ENCODE data around the gene EHHADH.

Gene EHHADH

GRCh38 chr3:185207481-185207880 is 46.4 kb downstream of the EHHADH start:
- TF ChIP-seq PAX5 (IDR thresholded peaks at IDR 0.05; ENCODE audit: insufficient read depth, low read length, severe bottlenecking) (no peak), SPI1 (IDR thresholded peaks at IDR 0.05; ENCODE audit: low read depth, low read length) (no peak), TAF1 (IDR thresholded peaks at IDR 0.05; ENCODE audit: low read depth, low read length) (no peak), POU2F2 (IDR thresholded peaks at IDR 0.05; ENCODE audit: low read depth, low read length) (no peak), POLR2A (IDR thresholded peaks at IDR 0.05; ENCODE audit: low read depth, low read length) (no peak)
- FAIRE-seq, result peak; percentile 23

GRCh38 chr3:185205865-185206264 is 48.0 kb downstream of the EHHADH start:
- no peak for TF ChIP-seq POLR2A (IDR thresholded peaks at IDR 0.05; ENCODE audit: low read depth, low read length)
- no peak for TF ChIP-seq POU2F2 (IDR thresholded peaks at IDR 0.05; ENCODE audit: low read depth, low read length)
- no peak for TF ChIP-seq PAX5 (IDR thresholded peaks at IDR 0.05; ENCODE audit: insufficient read depth, low read length, severe bottlenecking)
- TF ChIP-seq TAF1 (IDR thresholded peaks at IDR 0.05; ENCODE audit: low read depth, low read length), result no peak
- TF ChIP-seq SPI1 (IDR thresholded peaks at IDR 0.05; ENCODE audit: low read depth, low read length), result no peak
- TF ChIP-seq POLR2AphosphoS5 (IDR thresholded peaks at IDR 0.05; ENCODE audit: low read depth, low read length), result no peak
- FAIRE-seq, result peak; percentile 9

More at GRCh38 chr3:185207481-185207880, 46.4 kb downstream of the EHHADH start:
- DNase-seq (ENCODE audit: insufficient read length, low spot score), result no peak

GRCh38 chr3:185204894-185205293 is 49.0 kb downstream of the EHHADH start:
- no peak for DNase-seq (ENCODE audit: insufficient read length, low spot score)
- no peak for TF ChIP-seq POLR2A (IDR thresholded peaks at IDR 0.05; ENCODE audit: low read depth, low read length)
- TF ChIP-seq SPI1 (IDR thresholded peaks at IDR 0.05; ENCODE audit: low read depth, low read length), result no peak
- TF ChIP-seq TAF1 (IDR thresholded peaks at IDR 0.05; ENCODE audit: low read depth, low read length), result no peak
- no peak for TF ChIP-seq POU2F2 (IDR thresholded peaks at IDR 0.05; ENCODE audit: low read depth, low read length)
- TF ChIP-seq POLR2AphosphoS5 (IDR thresholded peaks at IDR 0.05; ENCODE audit: low read depth, low read length), result no peak
- TF ChIP-seq PAX5 (IDR thresholded peaks at IDR 0.05; ENCODE audit: insufficient read depth, low read length, severe bottlenecking), result no peak
- FAIRE-seq, result no peak

More at GRCh38 chr3:185205865-185206264, 48.0 kb downstream of the EHHADH start:
- DNase-seq (ENCODE audit: insufficient read length, low spot score), result no peak

GRCh38 chr3:185200639-185201038 is 53.2 kb downstream of the EHHADH start:
- FAIRE-seq, result no peak
- TF ChIP-seq POU2F2 (IDR thresholded peaks at IDR 0.05; ENCODE audit: low read depth, low read length) (no peak), TAF1 (IDR thresholded peaks at IDR 0.05; ENCODE audit: low read depth, low read length) (no peak), POLR2AphosphoS5 (IDR thresholded peaks at IDR 0.05; ENCODE audit: low read depth, low read length) (no peak), PAX5 (IDR thresholded peaks at IDR 0.05; ENCODE audit: insufficient read depth, low read length, severe bottlenecking) (no peak), SPI1 (IDR thresholded peaks at IDR 0.05; ENCODE audit: low read depth, low read length) (no peak), POLR2A (IDR thresholded peaks at IDR 0.05; ENCODE audit: low read depth, low read length) (no peak)
- DNase-seq (ENCODE audit: insufficient read length, low spot score), result no peak

GRCh38 chr3:185199671-185200070 is 54.2 kb downstream of the EHHADH start:
- FAIRE-seq (no peak), DNase-seq (ENCODE audit: insufficient read length, low spot score) (no peak)
- no peak for TF ChIP-seq POLR2A (IDR thresholded peaks at IDR 0.05; ENCODE audit: low read depth, low read length)
- TF ChIP-seq TAF1 (IDR thresholded peaks at IDR 0.05; ENCODE audit: low read depth, low read length), result no peak
- no peak for TF ChIP-seq SPI1 (IDR thresholded peaks at IDR 0.05; ENCODE audit: low read depth, low read length)
- no peak for TF ChIP-seq POLR2AphosphoS5 (IDR thresholded peaks at IDR 0.05; ENCODE audit: low read depth, low read length)
- TF ChIP-seq POU2F2 (IDR thresholded peaks at IDR 0.05; ENCODE audit: low read depth, low read length), result no peak
- no peak for TF ChIP-seq PAX5 (IDR thresholded peaks at IDR 0.05; ENCODE audit: insufficient read depth, low read length, severe bottlenecking)

- DNase-seq (ENCODE audit: insufficient read length, low spot score), result no peak
- FAIRE-seq, result no peak
Measured at GRCh38 chr3:185199206-185199605, 54.6 kb downstream of the EHHADH start.

GRCh38 chr3:185197068-185197467 is 56.8 kb downstream of the EHHADH start:
- no peak for TF ChIP-seq PAX5 (IDR thresholded peaks at IDR 0.05; ENCODE audit: insufficient read depth, low read length, severe bottlenecking)
- no peak for TF ChIP-seq SPI1 (IDR thresholded peaks at IDR 0.05; ENCODE audit: low read depth, low read length)
- TF ChIP-seq POU2F2 (IDR thresholded peaks at IDR 0.05; ENCODE audit: low read depth, low read length), result no peak
- no peak for TF ChIP-seq POLR2AphosphoS5 (IDR thresholded peaks at IDR 0.05; ENCODE audit: low read depth, low read length)
- no peak for TF ChIP-seq TAF1 (IDR thresholded peaks at IDR 0.05; ENCODE audit: low read depth, low read length)
- DNase-seq (ENCODE audit: insufficient read length, low spot score) (no peak), FAIRE-seq (no peak)

More at GRCh38 chr3:185199206-185199605, 54.6 kb downstream of the EHHADH start:
- TF ChIP-seq POU2F2 (IDR thresholded peaks at IDR 0.05; ENCODE audit: low read depth, low read length) (no peak), TAF1 (IDR thresholded peaks at IDR 0.05; ENCODE audit: low read depth, low read length) (no peak), POLR2AphosphoS5 (IDR thresholded peaks at IDR 0.05; ENCODE audit: low read depth, low read length) (no peak)

GRCh38 chr3:185195652-185196051 is 58.2 kb downstream of the EHHADH start:
- FAIRE-seq, result no peak
- no peak for DNase-seq (ENCODE audit: insufficient read length, low spot score)
- no peak for TF ChIP-seq PAX5 (IDR thresholded peaks at IDR 0.05; ENCODE audit: insufficient read depth, low read length, severe bottlenecking)
- TF ChIP-seq POLR2AphosphoS5 (IDR thresholded peaks at IDR 0.05; ENCODE audit: low read depth, low read length), result no peak
- no peak for TF ChIP-seq SPI1 (IDR thresholded peaks at IDR 0.05; ENCODE audit: low read depth, low read length)
- no peak for TF ChIP-seq POLR2A (IDR thresholded peaks at IDR 0.05; ENCODE audit: low read depth, low read length)
- TF ChIP-seq TAF1 (IDR thresholded peaks at IDR 0.05; ENCODE audit: low read depth, low read length), result no peak
- no peak for TF ChIP-seq POU2F2 (IDR thresholded peaks at IDR 0.05; ENCODE audit: low read depth, low read length)

- TF ChIP-seq POLR2AphosphoS5 (IDR thresholded peaks at IDR 0.05; ENCODE audit: low read depth, low read length) (no peak), POU2F2 (IDR thresholded peaks at IDR 0.05; ENCODE audit: low read depth, low read length) (no peak), PAX5 (IDR thresholded peaks at IDR 0.05; ENCODE audit: insufficient read depth, low read length, severe bottlenecking) (no peak), TAF1 (IDR thresholded peaks at IDR 0.05; ENCODE audit: low read depth, low read length) (no peak), POLR2A (IDR thresholded peaks at IDR 0.05; ENCODE audit: low read depth, low read length) (no peak), SPI1 (IDR thresholded peaks at IDR 0.05; ENCODE audit: low read depth, low read length) (no peak)
- DNase-seq (ENCODE audit: insufficient read length, low spot score), result no peak
- FAIRE-seq, result no peak
Measured at GRCh38 chr3:185188816-185189215, 65.0 kb downstream of the EHHADH start.

- FAIRE-seq (no peak), DNase-seq (ENCODE audit: insufficient read length, low spot score) (no peak)
- TF ChIP-seq PAX5 (IDR thresholded peaks at IDR 0.05; ENCODE audit: insufficient read depth, low read length, severe bottlenecking) (no peak), POLR2AphosphoS5 (IDR thresholded peaks at IDR 0.05; ENCODE audit: low read depth, low read length) (no peak), SPI1 (IDR thresholded peaks at IDR 0.05; ENCODE audit: low read depth, low read length) (no peak), POU2F2 (IDR thresholded peaks at IDR 0.05; ENCODE audit: low read depth, low read length) (no peak), POLR2A (IDR thresholded peaks at IDR 0.05; ENCODE audit: low read depth, low read length) (no peak), TAF1 (IDR thresholded peaks at IDR 0.05; ENCODE audit: low read depth, low read length) (no peak)
Measured at GRCh38 chr3:185187391-185187790, 66.5 kb downstream of the EHHADH start.

Data from GM12891 (cell line).